ENCODE measurements around the gene TRPC6. TPM values are rescaled to one million over a fixed set of nuclear protein-coding genes. Genes with fewer than 3 reads are reported as not detected.
"Not testable (repeated sequence)": the region's sequence is repeated elsewhere in the genome, so short reads cannot be mapped to it uniquely, and the experiment has no call there.

TRPC6 gene
- total RNA-seq, 6 experiments from 2014 or later = 0.05 to 0.29 TPM; not detected in 4

DNA sequence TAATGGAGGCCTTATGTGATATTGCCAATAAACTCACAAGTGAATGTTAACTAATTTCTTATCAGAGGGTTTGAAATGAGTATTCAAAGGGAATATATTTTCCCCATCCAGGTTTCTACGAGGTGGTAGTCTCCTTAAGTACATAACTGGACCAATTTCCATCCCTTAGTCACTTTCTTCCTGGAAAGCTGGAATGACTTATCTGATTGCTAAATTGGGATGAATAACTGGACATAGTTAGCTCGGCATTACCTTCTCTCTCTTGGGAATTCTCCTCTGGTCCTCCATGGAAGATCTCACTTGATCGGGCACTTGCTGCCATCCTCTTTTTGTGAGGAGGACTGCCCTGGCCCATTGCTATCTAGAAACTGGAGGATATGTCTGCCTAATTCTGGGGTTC lies 109.1 kb downstream of the TRPC6 start:
- no peaks in the 10 kb centered on the region for H3K36me3 ChIP-seq
- no peak overlapping the region for H3K27ac ChIP-seq
- no peaks in the 10 kb centered on the region for H3K27me3 ChIP-seq
- intact Hi-C loops (cut with DNase I) = no loop called here
- DNase-seq (no peak), ATAC-seq (no peak)
- 70% methylated on average over 3 of the region's 3 CpGs for WGBS (ENCODE audit: insufficient coverage, low coverage, low lambda C conversion rate, missing lambda C conversion rate)
- H3K4me1 ChIP-seq = no peaks in the 10 kb centered on the region
- H3K4me3 ChIP-seq = no peak overlapping the region
- TF ChIP-seq POLR2A (IDR thresholded peaks at IDR 0.05) = no peak
- TF ChIP-seq CTCF (IDR thresholded peaks at IDR 0.05) = no peak
- H3K9me3 ChIP-seq = no peaks in the 10 kb centered on the region

DNA sequence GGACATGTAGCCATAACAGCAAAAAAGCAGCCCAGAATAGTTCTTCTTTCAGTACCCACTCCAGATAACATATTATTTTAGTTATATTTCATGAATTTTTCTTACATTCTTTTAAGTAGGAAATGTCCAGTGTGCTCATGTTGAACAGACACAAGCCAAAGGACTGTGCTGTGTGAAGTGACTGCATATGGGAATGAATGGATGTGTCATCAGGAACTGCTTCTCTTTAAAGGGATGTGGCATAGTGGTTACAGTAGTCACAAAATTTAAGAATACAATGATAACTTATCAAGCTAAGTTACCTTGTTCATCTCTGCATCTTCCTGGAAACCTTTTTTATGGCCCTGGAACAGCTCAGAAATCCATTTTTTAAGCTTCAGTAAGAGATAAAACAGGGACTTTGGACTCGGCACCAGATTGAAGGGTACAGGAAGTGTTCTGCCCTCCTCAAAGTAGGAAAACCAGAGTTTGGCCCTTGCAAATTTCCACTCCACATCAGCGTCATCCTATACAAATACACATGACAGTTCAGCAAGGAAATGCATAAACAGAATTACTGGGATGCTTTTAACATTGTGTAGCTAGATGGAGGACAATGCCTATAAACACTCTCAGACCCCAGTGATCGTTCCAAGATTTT lies 112.8 kb downstream of the TRPC6 start:
- H3K27ac ChIP-seq = no peak overlapping the region
- H3K36me3 ChIP-seq = no peaks in the 10 kb centered on the region
- intact Hi-C loops (cut with DNase I) = no loop called here
- 43% methylated on average over 3 of the region's 3 CpGs for whole genome bisulfite sequencing (ENCODE audit: insufficient coverage, low coverage, low lambda C conversion rate, missing lambda C conversion rate)
- TF ChIP-seq POLR2A (IDR thresholded peaks at IDR 0.05) (no peak), CTCF (IDR thresholded peaks at IDR 0.05) (no peak)
- ATAC-seq (peak in 1 of 4 donors; percentile 41), DNase-seq (no peak)
- no peak overlapping the region for H3K4me3 ChIP-seq
- no peaks in the 10 kb centered on the region for H3K9me3 ChIP-seq
- H3K27me3 ChIP-seq = no peaks in the 10 kb centered on the region
- no peaks in the 10 kb centered on the region for H3K4me1 ChIP-seq

- 23% methylated on average over 2 of the region's 2 CpGs for WGBS (ENCODE audit: insufficient coverage, low coverage, low lambda C conversion rate, missing lambda C conversion rate)
- TF ChIP-seq POLR2A (IDR thresholded peaks at IDR 0.05) (no peak), CTCF (IDR thresholded peaks at IDR 0.05) (no peak)
- intact Hi-C loops (cut with DNase I) = no loop called here
Observed at GRCh38 chr11:101470419-101470818, 113.4 kb downstream of the TRPC6 start.

GRCh38 chr11:101466352-101466751 lies 117.5 kb downstream of the TRPC6 start:
- Histone ChIP-seq H3K27me3 (no peaks in the 10 kb centered on the region), H3K36me3 (no peaks in the 10 kb centered on the region), H3K4me3 (no peak overlapping the region), H3K27ac (no peak overlapping the region), H3K9me3 (no peaks in the 10 kb centered on the region), H3K4me1 (no peaks in the 10 kb centered on the region)
- no peak for DNase-seq
- intact Hi-C loops (cut with DNase I) = no loop called here
- no peak for ATAC-seq
- TF ChIP-seq CTCF (IDR thresholded peaks at IDR 0.05) (no peak), POLR2A (IDR thresholded peaks at IDR 0.05) (no peak)
- WGBS (ENCODE audit: insufficient coverage, low coverage, low lambda C conversion rate, missing lambda C conversion rate) = 23% methylated on average over 3 of the region's 4 CpGs

More at GRCh38 chr11:101470419-101470818, 113.4 kb downstream of the TRPC6 start:
- Histone ChIP-seq H3K4me3 (no peak overlapping the region), H3K4me1 (no peaks in the 10 kb centered on the region), H3K27me3 (no peaks in the 10 kb centered on the region), H3K9me3 (no peaks in the 10 kb centered on the region), H3K36me3 (no peaks in the 10 kb centered on the region), H3K27ac (no peak overlapping the region)
- DNase-seq (no peak), ATAC-seq (no peak)

GRCh38 chr11:101464388-101464787 lies 119.4 kb downstream of the TRPC6 start:
- H3K9me3 ChIP-seq; H3K4me3 ChIP-seq; H3K27ac ChIP-seq; H3K4me1 ChIP-seq; H3K27me3 ChIP-seq; H3K36me3 ChIP-seq; intact Hi-C loops (cut with DNase I); DNase-seq; ATAC-seq: not testable (repeated sequence)

Measured in right lobe of liver (tissue), 6 donors.